Karpas-422 (cell line): Measurements from ENCODE around the gene BTBD2. TPM values are rescaled to one million over a fixed set of nuclear protein-coding genes. Genes with fewer than 3 reads are reported as not detected.

Experiments used
- DNase-seq: peaks from one replicate; pipeline ENCODE4 v3.0.0-alpha.2; 2015
- H2AFZ ChIP-seq: fragments of 200-600 bp; sonication (generic); 2 replicates; pipeline ENCODE4 v1.6.1; 2014; ENCODE audit warnings: antibody characterized with exemption, low read length, mixed read lengths
- H3K27ac ChIP-seq: fragments of 200-600 bp; sonication (generic); 2 replicates; pipeline ENCODE4 v1.5.1; 2014; ENCODE audit warnings: mild to moderate bottlenecking, low read length, moderate library complexity
- H3K27me3 ChIP-seq: fragments of 200-600 bp; sonication (generic); 2 replicates; pipeline ENCODE4 v1.6.1; 2014; ENCODE audit warnings: low read length, mixed read lengths
- H3K36me3 ChIP-seq: fragments of 200-600 bp; sonication (generic); 2 replicates; pipeline ENCODE4 v1.6.1; 2014; ENCODE audit warnings: low read length, mixed read lengths; ENCODE audit not compliant: insufficient read depth
- H3K4me1 ChIP-seq: fragments of 200-600 bp; sonication (generic); 2 replicates; pipeline ENCODE4 v1.6.1; 2014; ENCODE audit warnings: mild to moderate bottlenecking, low read length, mixed read lengths
- H3K4me2 ChIP-seq: fragments of 200-600 bp; sonication (generic); 2 replicates; pipeline ENCODE4 v1.6.1; 2014; ENCODE audit warnings: low read length, low read depth, mild to moderate bottlenecking; ENCODE audit not compliant: poor library complexity, severe bottlenecking
- H3K4me3 ChIP-seq: fragments of 200-600 bp; sonication (generic); 2 replicates; pipeline ENCODE4 v1.5.1; 2014; ENCODE audit warnings: mild to moderate bottlenecking, antibody characterized with exemption, low read length, mixed read lengths
- H3K79me2 ChIP-seq: fragments of 200-600 bp; sonication (generic); 2 replicates; pipeline ENCODE4 v1.6.1; 2014; ENCODE audit warnings: mild to moderate bottlenecking, low read length, mixed read lengths
- H3K9ac ChIP-seq: fragments of 200-600 bp; sonication (generic); 2 replicates; pipeline ENCODE4 v1.6.0; 2014; ENCODE audit warnings: low read length
- H3K9me2 ChIP-seq: fragments of 200-600 bp; sonication (generic), shearing (Covaris generic); replicated peaks from 2 replicates; pipeline ENCODE4 v1.6.0; 2014; ENCODE audit warnings: mild to moderate bottlenecking, low read length, moderate library complexity; ENCODE audit not compliant: insufficient read depth
- H3K9me3 ChIP-seq: fragments of 300-700, 200-600 bp; sonication (generic); 2 replicates; pipeline ENCODE4 v1.6.1; 2014; ENCODE audit warnings: low read length, mixed read lengths
- H4K20me1 ChIP-seq: fragments of 200-600 bp; sonication (generic); 2 replicates; pipeline ENCODE4 v1.6.1; 2014; ENCODE audit warnings: mild to moderate bottlenecking, antibody characterized with exemption, low read length, low read depth; ENCODE audit not compliant: insufficient read depth
- total RNA-seq: library from RNA; depleted of rRNA; stranded (reverse); fragments of >200 nt; shearing (Covaris generic); gene quantifications from 2 replicates; pipeline ENCODE4 v1.2.3, GENCODE V29; 2014; ENCODE audit warnings: low replicate concordance

Gene BTBD2
- total RNA-seq, 1 experiment from 2014 or later = 66.8 TPM

- Histone ChIP-seq H3K79me2 (no peaks in the 10 kb centered on the region), H3K9ac (peak overlapping the region; percentile 90), H3K9me3 (no peaks in the 10 kb centered on the region), H3K9me2 (no peaks in the 10 kb centered on the region), H3K27me3 (no peaks in the 10 kb centered on the region), H3K4me2 (peak overlapping the region; percentile 88), H3K27ac (peak overlapping the region; percentile 93), H3K4me1 (peaks cover 71% of the 10 kb centered on the region), H3K4me3 (peak overlapping the region; percentile 73), H3K36me3 (no peaks in the 10 kb centered on the region), H4K20me1 (no peaks in the 10 kb centered on the region), H2AFZ (no peak overlapping the region)
- DNase-seq = no peak
These were observed 45.5 kb upstream of the BTBD2 start for GRCh38 chr19:2060884-2061494.

- no peaks in the 10 kb centered on the region for H3K9me2 ChIP-seq
- no peaks in the 10 kb centered on the region for H3K27me3 ChIP-seq
- peak; percentile 90 for DNase-seq
- H4K20me1 ChIP-seq = no peaks in the 10 kb centered on the region
- H3K4me1 ChIP-seq = peaks cover 78% of the 10 kb centered on the region
- peak overlapping the region; percentile 90 for H3K9ac ChIP-seq
- H3K4me2 ChIP-seq = peak overlapping the region; percentile 88
- no peak overlapping the region for H2AFZ ChIP-seq
- no peaks in the 10 kb centered on the region for H3K36me3 ChIP-seq
- peak overlapping the region; percentile 93 for H3K27ac ChIP-seq
- H3K4me3 ChIP-seq = peak overlapping the region; percentile 73
- no peaks in the 10 kb centered on the region for H3K79me2 ChIP-seq
- no peaks in the 10 kb centered on the region for H3K9me3 ChIP-seq
These were observed 44.1 kb upstream of the BTBD2 start for GRCh38 chr19:2059422-2060201.

- Histone ChIP-seq H3K9ac (peak overlapping the region; percentile 90), H3K4me2 (peak overlapping the region; percentile 88), H3K27ac (peak overlapping the region; percentile 93)
These were observed 43.3 kb upstream of the BTBD2 start for GRCh38 chr19:2058570-2059421.

GRCh38 chr19:2057484-2058469, 42.3 kb upstream of the BTBD2 start:
- Histone ChIP-seq H3K36me3 (no peaks in the 10 kb centered on the region), H3K4me2 (no peak overlapping the region), H3K79me2 (no peaks in the 10 kb centered on the region)

More at GRCh38 chr19:2058570-2059421, 43.3 kb upstream of the BTBD2 start:
- Histone ChIP-seq H3K9me3 (no peaks in the 10 kb centered on the region), H2AFZ (no peak overlapping the region), H3K9me2 (no peaks in the 10 kb centered on the region), H3K36me3 (no peaks in the 10 kb centered on the region), H3K79me2 (no peaks in the 10 kb centered on the region), H3K4me1 (peaks cover 72% of the 10 kb centered on the region), H4K20me1 (no peaks in the 10 kb centered on the region), H3K27me3 (no peaks in the 10 kb centered on the region), H3K4me3 (peak overlapping the region; percentile 73)
- DNase-seq = no peak

GRCh38 chr19:2056837-2057192, 41.3 kb upstream of the BTBD2 start:
- DNase-seq = no peak
- H3K79me2 ChIP-seq = no peaks in the 10 kb centered on the region
- H3K9me3 ChIP-seq = no peaks in the 10 kb centered on the region
- no peak overlapping the region for H3K9ac ChIP-seq
- H3K27me3 ChIP-seq = no peaks in the 10 kb centered on the region
- H3K4me2 ChIP-seq = no peak overlapping the region
- H2AFZ ChIP-seq = no peak overlapping the region
- no peaks in the 10 kb centered on the region for H4K20me1 ChIP-seq
- H3K36me3 ChIP-seq = no peaks in the 10 kb centered on the region
- no peak overlapping the region for H3K27ac ChIP-seq
- H3K4me1 ChIP-seq = peaks cover 62% of the 10 kb centered on the region
- no peak overlapping the region for H3K4me3 ChIP-seq
- no peaks in the 10 kb centered on the region for H3K9me2 ChIP-seq

More at GRCh38 chr19:2057484-2058469, 42.3 kb upstream of the BTBD2 start:
- no peaks in the 10 kb centered on the region for H3K9me2 ChIP-seq
- no peak overlapping the region for H2AFZ ChIP-seq
- H3K27me3 ChIP-seq = no peaks in the 10 kb centered on the region
- H3K4me3 ChIP-seq = no peak overlapping the region
- no peak for DNase-seq
- no peaks in the 10 kb centered on the region for H4K20me1 ChIP-seq
- H3K4me1 ChIP-seq = peaks cover 63% of the 10 kb centered on the region
- H3K27ac ChIP-seq = peak overlapping the region; percentile 52; the same call in 1 of the 2 replicates
- H3K9me3 ChIP-seq = no peaks in the 10 kb centered on the region
- H3K9ac ChIP-seq = 0 out of 2 replicates have a peak overlapping the region, but pooled peaks have one; percentile 15

GRCh38 chr19:2055931-2056836, 40.7 kb upstream of the BTBD2 start:
- H3K9ac ChIP-seq = peak overlapping the region; percentile 60
- no peak overlapping the region; the same call in 1 of the 2 replicates for H2AFZ ChIP-seq
- H3K79me2 ChIP-seq = no peaks in the 10 kb centered on the region
- no peaks in the 10 kb centered on the region for H3K9me2 ChIP-seq
- peak overlapping the region; percentile 35 for H3K27ac ChIP-seq
- H3K4me1 ChIP-seq = peaks cover 66% of the 10 kb centered on the region
- DNase-seq = no peak
- no peaks in the 10 kb centered on the region for H3K27me3 ChIP-seq
- H3K9me3 ChIP-seq = no peaks in the 10 kb centered on the region
- H3K4me2 ChIP-seq = peak overlapping the region; percentile 45
- no peaks in the 10 kb centered on the region for H4K20me1 ChIP-seq
- no peaks in the 10 kb centered on the region for H3K36me3 ChIP-seq
- peak overlapping the region; percentile 42; the same call in 1 of the 2 replicates for H3K4me3 ChIP-seq

GRCh38 chr19:2054763-2055162, 39.2 kb upstream of the BTBD2 start:
- Histone ChIP-seq H3K9ac (peak overlapping the region; percentile 47), H3K27me3 (no peaks in the 10 kb centered on the region)

More at GRCh38 chr19:2054763-2055162, 39.2 kb upstream of the BTBD2 start:
- Histone ChIP-seq H3K4me3 (no peak overlapping the region), H3K27ac (peak overlapping the region; percentile 50; the same call in 1 of the 2 replicates), H3K9me3 (no peaks in the 10 kb centered on the region), H3K4me1 (peaks cover 54% of the 10 kb centered on the region), H3K36me3 (peaks cover 7% of the 10 kb centered on the region; the same call in 1 of the 2 replicates), H2AFZ (no peak overlapping the region), H3K79me2 (peaks cover 10% of the 10 kb centered on the region), H3K9me2 (no peaks in the 10 kb centered on the region), H3K4me2 (peak overlapping the region; percentile 53), H4K20me1 (peaks cover 10% of the 10 kb centered on the region)
- peak; percentile 65 for DNase-seq
